GM12891 (cell line): ENCODE data around the gene GNB5.
A peak's percentile ranks its signal among the peaks of the same experiment; 100 is the strongest.

ENCODE experiments used
- POLR2A ChIP-seq: IDR thresholded peaks from 2 replicates; pipeline ENCODE4 v1.6.1; 2011; ENCODE audit warnings: low read depth, low read length, control low read depth
- POU2F2 ChIP-seq: IDR thresholded peaks from 2 replicates; pipeline ENCODE4 v1.6.1; 2011; ENCODE audit warnings: low read depth, mild to moderate bottlenecking, control low read depth, low read length, moderate library complexity
- TAF1 ChIP-seq: IDR thresholded peaks from 2 replicates; pipeline ENCODE4 v1.6.1; 2011; ENCODE audit warnings: low read depth, low read length, control low read depth

DNA sequence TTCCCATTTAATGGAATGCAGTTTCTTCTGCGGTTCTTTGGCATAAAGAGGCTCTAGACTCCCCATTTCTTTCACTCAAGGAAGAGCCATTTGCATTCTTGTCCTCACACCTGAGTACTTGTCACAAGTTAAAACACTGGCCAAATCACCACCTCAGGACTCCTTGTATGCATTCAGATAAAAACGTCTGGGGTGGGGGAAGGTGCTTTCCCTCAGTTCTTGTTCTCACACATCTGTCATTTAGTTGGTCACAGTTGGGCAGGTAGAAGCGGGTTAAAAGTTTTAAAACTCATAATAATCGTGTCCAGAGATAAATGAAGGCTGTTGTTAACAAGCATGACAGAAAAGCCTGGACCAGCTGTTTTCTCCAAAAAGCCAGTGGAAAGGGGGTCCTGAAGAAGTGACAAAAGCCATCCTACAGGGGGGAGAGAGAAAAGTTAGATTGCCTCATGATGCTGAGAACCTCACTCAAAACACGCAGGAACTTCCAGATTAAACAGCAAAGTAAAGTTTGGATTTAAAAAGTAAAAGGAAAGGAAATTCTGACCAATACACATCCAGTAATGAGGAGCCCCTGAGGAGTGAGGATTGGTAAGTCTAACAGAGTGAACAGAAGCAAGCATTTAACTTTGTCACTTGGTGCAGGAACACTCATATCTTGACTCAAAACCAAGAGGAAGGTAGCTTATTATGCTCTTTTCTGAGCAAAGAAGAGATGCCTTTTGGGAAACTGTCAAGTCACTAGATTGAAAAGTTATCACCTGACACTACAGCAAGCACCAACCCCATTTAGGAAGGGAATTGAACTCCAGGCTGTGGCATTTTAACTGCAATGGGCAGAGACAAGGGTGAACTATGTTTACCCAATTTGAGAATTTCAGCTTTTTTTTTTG lies 81.4 kb downstream of the GNB5 start:
- no peak; the same call in 1 of the 2 replicates for TF ChIP-seq POLR2A
- TF ChIP-seq TAF1: no peak; the same call in 1 of the 2 replicates
- TF ChIP-seq POU2F2: peak; percentile 91; the same call in 1 of the 2 replicates
